GM19023 (cell line): ENCODE results near the gene COA7.

Source experiments
- ATAC-seq: cut with Tn5 transposase; IDR thresholded peaks from one replicate; pipeline ENCODE4 v1.9.1; 2021; ENCODE audit warnings: mild to moderate bottlenecking, moderate library complexity; ENCODE audit not compliant: unreplicated experiment

COA7 gene

GRCh38 chr1:52674497-52675384, 23.4 kb downstream of the COA7 start:
- ATAC-seq, result no peak

- ATAC-seq, result no peak
Measured at GRCh38 chr1:52673513-52673912, 24.6 kb downstream of the COA7 start.

GRCh38 chr1:52672946-52673345, 25.2 kb downstream of the COA7 start:
- no peak for ATAC-seq

- no peak for ATAC-seq
Measured at GRCh38 chr1:52670604-52671003, 27.5 kb downstream of the COA7 start.

GRCh38 chr1:52669696-52670095, 28.5 kb downstream of the COA7 start:
- no peak for ATAC-seq

GRCh38 chr1:52668711-52669110, 29.4 kb downstream of the COA7 start:
- no peak for ATAC-seq

GRCh38 chr1:52667984-52668383, 30.2 kb downstream of the COA7 start:
- ATAC-seq, result no peak

- ATAC-seq, result no peak
Measured at GRCh38 chr1:52667290-52667689, 30.9 kb downstream of the COA7 start.

- ATAC-seq, result no peak
Measured at GRCh38 chr1:52665006-52665941, 32.9 kb downstream of the COA7 start.

GRCh38 chr1:52663716-52664115, 34.4 kb downstream of the COA7 start:
- no peak for ATAC-seq

GRCh38 chr1:52662645-52663313, 35.4 kb downstream of the COA7 start:
- no peak for ATAC-seq

- no peak for ATAC-seq
Measured at GRCh38 chr1:52660807-52661206, 37.3 kb downstream of the COA7 start.

- ATAC-seq, result no peak
Measured at GRCh38 chr1:52659851-52660596, 38.1 kb downstream of the COA7 start.

GRCh38 chr1:52659356-52659755, 38.8 kb downstream of the COA7 start:
- no peak for ATAC-seq

- no peak for ATAC-seq
Measured at GRCh38 chr1:52658795-52659194, 39.4 kb downstream of the COA7 start.

- no peak for ATAC-seq
Measured at GRCh38 chr1:52657702-52658101, 40.4 kb downstream of the COA7 start.

GRCh38 chr1:52654063-52654462, 44.1 kb downstream of the COA7 start:
- ATAC-seq, result no peak

- ATAC-seq, result no peak
Measured at GRCh38 chr1:52653207-52653849, 44.8 kb downstream of the COA7 start.

- no peak for ATAC-seq
Measured at GRCh38 chr1:52651904-52652303, 46.2 kb downstream of the COA7 start.

GRCh38 chr1:52645261-52645660, 52.9 kb downstream of the COA7 start:
- ATAC-seq, result no peak
